NCI-H510A (cell line): ENCODE measurements around the gene GNG5.
A peak's percentile ranks its signal among the peaks of the same experiment; 100 is the strongest.
"Not testable (repeated sequence)": the region's sequence is repeated elsewhere in the genome, so short reads cannot be mapped to it uniquely, and the experiment has no call there.

ENCODE experiments used
- DNase-seq: peaks from one replicate; lab custom pipeline; 2025; lab: John Stamatoyannopoulos, UW

Gene GNG5

GRCh38 chr1:84506002-84506728 lies at the start of gene GNG5, which contains the start of gene SPATA1:
TSS of gene GNG5 (minus strand) at chr1:84506581. CDS start at chr1:84506091, 490 bp downstream.
TSS of gene SPATA1 (plus strand) at chr1:84506386. CDS start at chr1:84516360, 9,974 bp downstream.
- peak; percentile 98 for DNase-seq

- DNase-seq, result no peak
Observed at GRCh38 chr1:84550826-84551225, 44.4 kb upstream of the GNG5 start.

DNA sequence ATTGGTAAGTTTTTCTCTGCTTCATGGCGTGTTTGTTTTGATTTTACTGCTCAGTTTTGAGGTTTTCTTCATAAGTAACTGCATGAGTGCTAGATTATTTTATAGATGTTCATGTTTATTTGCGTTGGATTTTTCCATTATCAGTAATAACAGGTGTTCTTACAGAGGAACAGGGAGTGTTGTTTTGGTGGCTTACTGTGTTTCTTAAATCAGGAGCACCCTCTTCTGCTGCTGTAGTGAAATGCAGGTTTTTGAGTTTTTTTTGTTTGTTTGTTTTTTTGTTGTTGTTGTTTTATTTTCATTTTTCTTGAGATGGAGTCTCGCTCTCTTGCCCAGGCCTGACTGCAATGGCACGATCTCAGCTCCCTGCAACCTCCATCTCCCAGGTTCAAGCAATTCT lies 35.3 kb upstream of the GNG5 start:
- DNase-seq, result no peak

DNA sequence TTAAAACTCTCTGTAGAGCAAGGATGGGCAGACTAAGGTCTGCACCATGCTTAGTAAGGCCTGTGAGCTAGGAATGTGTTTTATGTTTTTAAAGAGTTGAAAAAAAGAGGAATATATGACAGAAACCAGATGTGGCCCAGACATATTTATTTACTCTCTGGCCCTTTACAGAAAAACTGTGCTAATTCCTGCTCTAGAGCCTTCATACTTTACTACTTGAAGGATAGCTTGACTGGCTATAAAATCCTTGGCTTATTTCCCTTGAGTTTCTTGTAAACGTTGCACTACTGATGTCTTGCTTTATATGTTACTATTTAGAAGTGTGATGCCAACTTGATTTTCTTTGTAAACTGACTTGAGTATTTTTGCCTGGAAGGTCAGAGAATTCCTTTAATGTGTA lies 34.4 kb upstream of the GNG5 start:
- DNase-seq, result no peak

DNA sequence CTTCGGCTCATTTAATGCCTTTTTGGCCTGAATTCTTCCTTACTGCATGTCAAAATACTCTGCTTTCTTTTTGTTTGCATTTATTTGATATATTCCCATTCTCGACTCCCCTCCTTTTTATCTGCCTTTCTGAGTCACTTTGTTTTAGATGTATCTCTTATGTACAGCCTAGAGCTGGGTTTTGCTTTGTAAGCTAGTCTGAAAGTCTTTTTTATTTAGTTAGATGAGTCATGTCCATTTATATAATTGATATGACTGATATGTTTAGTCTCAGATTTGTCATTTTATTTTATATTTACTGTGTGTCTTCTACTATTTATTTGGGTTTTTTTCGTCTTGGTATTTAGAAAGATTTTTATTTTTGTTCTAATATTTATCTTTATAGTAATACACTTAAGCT lies 33.6 kb upstream of the GNG5 start:
- DNase-seq, result no peak

DNA sequence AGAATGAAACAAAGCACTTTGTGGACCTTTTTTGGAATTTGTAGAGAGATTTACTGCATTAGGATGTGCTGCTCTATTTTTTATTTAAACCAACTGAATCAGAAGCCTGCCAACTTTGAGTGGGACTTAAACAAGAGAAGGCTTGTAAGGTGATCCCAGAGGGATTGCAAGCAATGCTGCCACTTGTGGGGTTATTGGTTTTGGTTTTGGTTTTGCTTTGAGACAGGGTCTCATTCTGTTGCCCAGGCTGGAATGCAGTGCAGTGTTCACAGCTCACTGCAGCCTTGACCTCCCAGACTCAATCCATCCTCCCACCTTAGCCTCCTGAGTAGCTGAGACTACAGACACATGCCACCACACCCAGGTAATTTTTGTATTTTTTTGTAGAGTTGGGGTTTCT lies 32.2 kb upstream of the GNG5 start:
- no peak for DNase-seq

DNA sequence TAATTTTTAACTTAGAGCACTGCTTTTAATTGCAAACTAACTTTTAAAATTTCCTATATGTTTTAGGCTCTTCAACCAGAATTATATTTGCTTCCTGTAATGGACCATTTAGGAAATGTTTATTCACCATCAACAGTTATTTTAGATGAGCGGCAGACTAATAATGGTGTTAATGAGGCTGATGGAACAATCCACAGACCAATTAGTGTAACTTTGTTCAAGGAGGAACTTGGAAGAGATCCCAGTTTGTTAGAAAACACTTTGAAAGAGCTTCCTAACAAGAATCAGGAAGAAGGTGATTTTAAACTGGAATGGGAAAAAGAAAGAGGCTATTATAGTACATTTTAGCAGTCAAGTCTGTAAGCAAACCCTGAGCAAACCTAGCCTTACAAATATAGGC lies 19.4 kb upstream of the GNG5 start:
- DNase-seq, result no peak

DNA sequence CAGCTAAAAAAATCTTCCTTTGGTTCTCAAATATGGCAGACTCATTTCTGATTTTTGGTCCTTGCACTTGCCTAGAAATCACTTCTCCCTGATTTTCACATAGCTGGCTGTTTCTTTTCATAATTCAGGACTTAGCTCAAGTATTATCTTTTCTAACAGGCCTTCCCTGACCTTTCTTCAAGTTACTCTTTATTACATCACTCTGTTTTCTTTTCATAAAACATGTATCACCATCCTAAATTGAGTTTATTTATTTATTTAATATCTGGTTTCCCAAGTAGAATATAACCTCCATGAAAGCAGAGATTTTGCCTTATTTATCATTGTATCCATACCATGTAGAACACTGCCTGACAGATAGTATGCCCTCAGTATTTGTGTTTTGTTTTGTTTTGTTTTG lies 18.2 kb upstream of the GNG5 start:
- no peak for DNase-seq

GRCh38 chr1:84510668-84511067 lies 4.3 kb upstream of the GNG5 start:
- DNase-seq, result no peak

GRCh38 chr1:84510165-84510564 lies 3.8 kb upstream of the GNG5 start:
- DNase-seq, result no peak

GRCh38 chr1:84509029-84509428 lies 2.6 kb upstream of the GNG5 start:
- no peak for DNase-seq

- DNase-seq, result no peak
Observed at GRCh38 chr1:84508510-84508909, 2.1 kb upstream of the GNG5 start.

DNA sequence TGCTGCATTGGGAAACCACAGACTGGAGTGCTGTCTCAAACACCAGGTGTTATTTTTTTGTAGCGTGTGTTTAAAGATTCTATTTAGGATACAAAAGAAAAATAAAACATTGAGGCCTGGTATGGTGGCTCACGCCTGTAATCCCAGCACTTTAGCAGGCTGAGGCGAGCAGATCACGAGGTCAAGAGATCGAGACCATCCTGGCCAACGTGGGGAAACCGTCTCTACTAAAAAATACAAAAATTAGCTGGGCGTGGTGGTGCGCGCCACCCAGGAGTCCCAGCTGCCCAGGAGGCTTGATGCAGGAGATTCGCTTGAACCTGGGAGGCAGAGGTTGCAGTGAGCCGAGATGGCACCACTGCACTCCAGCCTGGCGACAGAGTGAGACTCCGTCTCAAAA lies 1.5 kb upstream of the GNG5 start:
- not testable (repeated sequence) for DNase-seq

GRCh38 chr1:84506729-84507453 lies 510 bp upstream of the GNG5 start:
- no peak for DNase-seq

- peak; percentile 83 for DNase-seq
Observed at GRCh38 chr1:84505493-84506001, 834 bp downstream of the GNG5 start.

- no peak for DNase-seq
Observed at GRCh38 chr1:84504580-84505492, 1.5 kb downstream of the GNG5 start.

- DNase-seq, result no peak
Observed at GRCh38 chr1:84502927-84503326, 3.5 kb downstream of the GNG5 start.

GRCh38 chr1:84497631-84498275 lies 8.6 kb downstream of the GNG5 start:
- DNase-seq, result no peak

GRCh38 chr1:84496498-84496897 lies 9.9 kb downstream of the GNG5 start:
- DNase-seq, result no peak

DNA sequence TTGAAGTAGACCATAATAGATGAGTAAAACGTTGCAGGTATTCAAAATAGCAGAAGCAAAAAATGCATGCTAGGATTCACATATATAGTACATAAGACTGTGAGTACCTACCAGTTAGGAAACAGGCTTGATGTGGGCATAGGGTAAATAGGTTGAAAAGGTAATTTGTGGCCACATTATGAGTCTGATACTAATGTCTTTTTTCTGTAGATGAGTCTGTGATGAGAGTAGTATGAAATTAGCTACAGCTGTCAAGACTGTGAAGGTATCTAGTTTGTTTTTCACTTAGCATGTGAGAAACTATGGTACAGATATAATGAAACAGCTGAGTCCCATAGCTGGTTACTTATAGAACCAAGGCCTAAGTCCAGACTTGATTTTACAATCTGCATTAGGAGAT lies 12.6 kb downstream of the GNG5 start:
- DNase-seq, result no peak

GRCh38 chr1:84492726-84493125 lies 13.7 kb downstream of the GNG5 start:
- DNase-seq, result no peak

DNA sequence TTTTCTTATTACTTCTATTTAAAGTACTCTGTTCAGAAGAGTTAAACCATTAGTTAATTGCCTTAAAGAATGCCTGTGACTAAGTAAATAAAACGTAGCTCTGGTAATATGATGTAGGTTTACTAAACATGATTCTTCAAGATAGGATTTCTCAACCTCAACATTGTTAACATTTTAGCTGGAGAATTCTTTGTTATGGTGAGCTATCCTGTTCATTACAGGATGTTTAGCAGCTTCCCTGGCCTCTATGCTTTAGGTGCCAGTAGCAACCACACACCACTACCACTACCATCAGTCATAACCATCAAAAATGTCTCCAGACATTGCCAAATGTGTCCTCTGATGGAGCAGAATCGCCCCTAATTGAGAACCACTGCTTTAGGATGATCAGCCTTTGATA lies 16.6 kb downstream of the GNG5 start:
- DNase-seq, result no peak
